ENCODE measurements around the gene PCARE.
"Not testable (repeated sequence)": the region's sequence is repeated elsewhere in the genome, so short reads cannot be mapped to it uniquely, and the experiment has no call there.

Gene PCARE

GRCh38 chr2:29109246-29109645, 34.9 kb upstream of the PCARE start:
- H3K79me2 ChIP-seq (ENCODE audit: insufficient read depth, low read length): no peaks in the 10 kb centered on the region
- no peak overlapping the region for H3K4me3 ChIP-seq (ENCODE audit: low read length, poor library complexity, severe bottlenecking)
- no peak for TF ChIP-seq EZH2phosphoT487 (IDR thresholded peaks at IDR 0.05; ENCODE audit: borderline replicate concordance)
- no peak for TF ChIP-seq CTCF (conservative IDR thresholded peaks at IDR 0.05; ENCODE audit: low read length)

GRCh38 chr2:29108225-29108624, 33.9 kb upstream of the PCARE start:
- H3K9me3 ChIP-seq (ENCODE audit: insufficient read depth, low read depth, low read length): no peaks in the 10 kb centered on the region
- H3K4me2 ChIP-seq (ENCODE audit: low read depth, low read length, poor library complexity, severe bottlenecking): no peak overlapping the region
- no peak overlapping the region for H2AFZ ChIP-seq (ENCODE audit: low read length)

More at GRCh38 chr2:29109246-29109645, 34.9 kb upstream of the PCARE start:
- H3K4me2 ChIP-seq (ENCODE audit: low read depth, low read length, poor library complexity, severe bottlenecking): no peak overlapping the region
- no peaks in the 10 kb centered on the region for H3K9me2 ChIP-seq (replicated peaks; ENCODE audit: low read depth, low read length)
- H3K9me3 ChIP-seq (ENCODE audit: insufficient read depth, low read depth, low read length): no peaks in the 10 kb centered on the region
- H3K4me1 ChIP-seq (ENCODE audit: insufficient read depth, low read length, poor library complexity, severe bottlenecking): no peaks in the 10 kb centered on the region
- no peak overlapping the region for H3K9ac ChIP-seq (ENCODE audit: low read depth, low read length, poor library complexity, severe bottlenecking)
- no peaks in the 10 kb centered on the region for H3F3A ChIP-seq (ENCODE audit: low read depth)
- no peaks in the 10 kb centered on the region for H3K36me3 ChIP-seq (ENCODE audit: insufficient read depth, low read length)
- no peaks in the 10 kb centered on the region for H4K20me1 ChIP-seq (ENCODE audit: insufficient read depth, low read length, poor library complexity, severe bottlenecking)
- no peak overlapping the region for H2AFZ ChIP-seq (ENCODE audit: low read length)
- no peaks in the 10 kb centered on the region for H3K27me3 ChIP-seq (ENCODE audit: insufficient read depth, low read length, poor library complexity, severe bottlenecking)

GRCh38 chr2:29107547-29107946, 33.2 kb upstream of the PCARE start:
- not testable (repeated sequence) for H4K20me1 ChIP-seq (ENCODE audit: insufficient read depth, low read length, poor library complexity, severe bottlenecking); H3K36me3 ChIP-seq (ENCODE audit: insufficient read depth, low read length); H3K9me3 ChIP-seq (ENCODE audit: insufficient read depth, low read depth, low read length); H3K79me2 ChIP-seq (ENCODE audit: insufficient read depth, low read length); H3K4me3 ChIP-seq (ENCODE audit: low read length, poor library complexity, severe bottlenecking); H3K27me3 ChIP-seq (ENCODE audit: insufficient read depth, low read length, poor library complexity, severe bottlenecking); H3K9me2 ChIP-seq (replicated peaks; ENCODE audit: low read depth, low read length); H3K9ac ChIP-seq (ENCODE audit: low read depth, low read length, poor library complexity, severe bottlenecking); H3K4me2 ChIP-seq (ENCODE audit: low read depth, low read length, poor library complexity, severe bottlenecking); H3K4me1 ChIP-seq (ENCODE audit: insufficient read depth, low read length, poor library complexity, severe bottlenecking); H2AFZ ChIP-seq (ENCODE audit: low read length); H3F3A ChIP-seq (ENCODE audit: low read depth)

More at GRCh38 chr2:29108225-29108624, 33.9 kb upstream of the PCARE start:
- H3K4me1 ChIP-seq (ENCODE audit: insufficient read depth, low read length, poor library complexity, severe bottlenecking): no peaks in the 10 kb centered on the region
- H3K9ac ChIP-seq (ENCODE audit: low read depth, low read length, poor library complexity, severe bottlenecking): no peak overlapping the region
- no peak overlapping the region for H3K4me3 ChIP-seq (ENCODE audit: low read length, poor library complexity, severe bottlenecking)
- no peaks in the 10 kb centered on the region for H3K79me2 ChIP-seq (ENCODE audit: insufficient read depth, low read length)
- H4K20me1 ChIP-seq (ENCODE audit: insufficient read depth, low read length, poor library complexity, severe bottlenecking): no peaks in the 10 kb centered on the region
- TF ChIP-seq CTCF (conservative IDR thresholded peaks at IDR 0.05; ENCODE audit: low read length): no peak
- no peak for TF ChIP-seq EZH2phosphoT487 (IDR thresholded peaks at IDR 0.05; ENCODE audit: borderline replicate concordance)
- no peaks in the 10 kb centered on the region for H3K27me3 ChIP-seq (ENCODE audit: insufficient read depth, low read length, poor library complexity, severe bottlenecking)
- no peaks in the 10 kb centered on the region for H3K36me3 ChIP-seq (ENCODE audit: insufficient read depth, low read length)
- no peaks in the 10 kb centered on the region for H3F3A ChIP-seq (ENCODE audit: low read depth)
- H3K9me2 ChIP-seq (replicated peaks; ENCODE audit: low read depth, low read length): no peaks in the 10 kb centered on the region

GRCh38 chr2:29106980-29107388, 32.7 kb upstream of the PCARE start:
- no peaks in the 10 kb centered on the region for H3K27me3 ChIP-seq (ENCODE audit: insufficient read depth, low read length, poor library complexity, severe bottlenecking)
- no peaks in the 10 kb centered on the region for H3F3A ChIP-seq (ENCODE audit: low read depth)
- no peak overlapping the region for H3K4me2 ChIP-seq (ENCODE audit: low read depth, low read length, poor library complexity, severe bottlenecking)
- no peaks in the 10 kb centered on the region for H3K9me3 ChIP-seq (ENCODE audit: insufficient read depth, low read depth, low read length)
- no peaks in the 10 kb centered on the region for H4K20me1 ChIP-seq (ENCODE audit: insufficient read depth, low read length, poor library complexity, severe bottlenecking)
- no peak overlapping the region for H2AFZ ChIP-seq (ENCODE audit: low read length)
- H3K9me2 ChIP-seq (replicated peaks; ENCODE audit: low read depth, low read length): no peaks in the 10 kb centered on the region
- no peaks in the 10 kb centered on the region for H3K79me2 ChIP-seq (ENCODE audit: insufficient read depth, low read length)
- no peaks in the 10 kb centered on the region for H3K36me3 ChIP-seq (ENCODE audit: insufficient read depth, low read length)
- no peaks in the 10 kb centered on the region for H3K4me1 ChIP-seq (ENCODE audit: insufficient read depth, low read length, poor library complexity, severe bottlenecking)
- no peak overlapping the region for H3K4me3 ChIP-seq (ENCODE audit: low read length, poor library complexity, severe bottlenecking)
- H3K9ac ChIP-seq (ENCODE audit: low read depth, low read length, poor library complexity, severe bottlenecking): no peak overlapping the region
- TF ChIP-seq CTCF (conservative IDR thresholded peaks at IDR 0.05; ENCODE audit: low read length) (no peak), EZH2phosphoT487 (IDR thresholded peaks at IDR 0.05; ENCODE audit: borderline replicate concordance) (no peak)

All from Loucy (cell line).